ENCODE data around the gene ELL2.

ELL2 gene

DNA sequence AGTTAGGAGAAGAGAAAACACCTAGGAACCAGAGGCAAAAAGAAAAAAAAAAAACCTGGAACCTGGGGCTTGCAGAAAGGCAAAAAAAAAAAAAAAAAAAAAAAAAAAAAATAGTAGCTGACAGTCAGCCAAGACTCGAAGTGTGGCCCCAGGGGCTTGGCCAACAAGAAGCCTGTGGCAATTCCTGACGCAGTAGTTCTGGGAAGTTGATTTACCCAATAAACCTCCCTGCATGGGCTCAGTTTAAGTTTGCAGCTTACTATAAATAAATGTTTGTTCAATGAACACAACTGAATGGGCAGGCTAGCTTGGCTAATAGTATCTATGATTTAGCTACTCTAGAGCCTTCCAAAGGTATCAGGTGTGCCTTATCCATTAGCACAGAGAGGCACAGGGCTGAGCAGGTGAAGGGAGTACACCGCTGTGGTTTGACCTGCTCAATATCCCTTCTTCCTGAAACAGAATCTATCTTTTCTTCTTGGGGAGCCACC lies 117.9 kb downstream of the ELL2 start:
- DNase-seq (ENCODE audit: low read depth): peak; percentile 59
- TF ChIP-seq, protein P1, sequence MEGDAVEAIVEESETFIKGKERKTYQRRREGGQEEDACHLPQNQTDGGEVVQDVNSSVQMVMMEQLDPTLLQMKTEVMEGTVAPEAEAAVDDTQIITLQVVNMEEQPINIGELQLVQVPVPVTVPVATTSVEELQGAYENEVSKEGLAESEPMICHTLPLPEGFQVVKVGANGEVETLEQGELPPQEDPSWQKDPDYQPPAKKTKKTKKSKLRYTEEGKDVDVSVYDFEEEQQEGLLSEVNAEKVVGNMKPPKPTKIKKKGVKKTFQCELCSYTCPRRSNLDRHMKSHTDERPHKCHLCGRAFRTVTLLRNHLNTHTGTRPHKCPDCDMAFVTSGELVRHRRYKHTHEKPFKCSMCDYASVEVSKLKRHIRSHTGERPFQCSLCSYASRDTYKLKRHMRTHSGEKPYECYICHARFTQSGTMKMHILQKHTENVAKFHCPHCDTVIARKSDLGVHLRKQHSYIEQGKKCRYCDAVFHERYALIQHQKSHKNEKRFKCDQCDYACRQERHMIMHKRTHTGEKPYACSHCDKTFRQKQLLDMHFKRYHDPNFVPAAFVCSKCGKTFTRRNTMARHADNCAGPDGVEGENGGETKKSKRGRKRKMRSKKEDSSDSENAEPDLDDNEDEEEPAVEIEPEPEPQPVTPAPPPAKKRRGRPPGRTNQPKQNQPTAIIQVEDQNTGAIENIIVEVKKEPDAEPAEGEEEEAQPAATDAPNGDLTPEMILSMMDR (conservative IDR thresholded peaks at IDR 0.05; ENCODE audit: low read length): no peak
- H3K4me3 ChIP-seq (ENCODE audit: low read length): no peak overlapping the region

DNA sequence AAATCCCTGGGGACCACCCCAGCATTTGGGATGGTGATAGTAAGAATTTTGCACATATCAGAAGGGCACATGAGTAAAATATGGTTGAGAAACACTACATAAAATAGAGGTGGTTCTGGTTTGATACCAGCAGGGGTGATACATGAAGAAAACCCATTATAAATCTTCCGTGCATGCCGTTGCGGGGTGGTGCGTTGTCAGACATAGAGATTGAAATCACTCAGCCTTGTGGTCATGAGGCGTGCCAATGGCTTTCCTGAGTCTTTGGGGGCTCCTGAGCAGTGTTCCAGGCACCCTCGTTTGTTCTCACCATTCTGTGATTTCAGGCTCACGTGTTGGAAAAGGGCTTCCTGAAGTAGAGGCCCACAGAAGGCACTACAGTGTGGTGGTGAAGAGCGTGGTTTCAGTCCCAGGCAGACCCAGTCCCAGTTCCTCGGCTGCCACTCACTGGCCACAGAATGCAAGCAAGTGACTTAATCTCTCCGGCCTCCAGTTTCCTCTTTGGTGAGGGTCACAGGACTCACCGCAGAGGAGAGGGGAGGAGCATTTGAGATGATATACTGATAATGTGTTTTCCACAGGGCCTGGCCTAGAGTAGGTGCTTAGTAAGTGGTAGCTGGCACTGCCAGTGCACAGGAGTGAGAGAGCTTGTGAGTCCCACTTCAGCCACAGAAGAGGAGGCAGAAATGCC lies 118.7 kb downstream of the ELL2 start:
- no peak overlapping the region for H3K4me3 ChIP-seq (ENCODE audit: low read length)
- TF ChIP-seq, protein P1 (conservative IDR thresholded peaks at IDR 0.05; ENCODE audit: low read length): 0 out of 2 replicates have a peak, but pooled peaks have one; percentile 4
- peak; percentile 43 for DNase-seq (ENCODE audit: low read depth)

DNA sequence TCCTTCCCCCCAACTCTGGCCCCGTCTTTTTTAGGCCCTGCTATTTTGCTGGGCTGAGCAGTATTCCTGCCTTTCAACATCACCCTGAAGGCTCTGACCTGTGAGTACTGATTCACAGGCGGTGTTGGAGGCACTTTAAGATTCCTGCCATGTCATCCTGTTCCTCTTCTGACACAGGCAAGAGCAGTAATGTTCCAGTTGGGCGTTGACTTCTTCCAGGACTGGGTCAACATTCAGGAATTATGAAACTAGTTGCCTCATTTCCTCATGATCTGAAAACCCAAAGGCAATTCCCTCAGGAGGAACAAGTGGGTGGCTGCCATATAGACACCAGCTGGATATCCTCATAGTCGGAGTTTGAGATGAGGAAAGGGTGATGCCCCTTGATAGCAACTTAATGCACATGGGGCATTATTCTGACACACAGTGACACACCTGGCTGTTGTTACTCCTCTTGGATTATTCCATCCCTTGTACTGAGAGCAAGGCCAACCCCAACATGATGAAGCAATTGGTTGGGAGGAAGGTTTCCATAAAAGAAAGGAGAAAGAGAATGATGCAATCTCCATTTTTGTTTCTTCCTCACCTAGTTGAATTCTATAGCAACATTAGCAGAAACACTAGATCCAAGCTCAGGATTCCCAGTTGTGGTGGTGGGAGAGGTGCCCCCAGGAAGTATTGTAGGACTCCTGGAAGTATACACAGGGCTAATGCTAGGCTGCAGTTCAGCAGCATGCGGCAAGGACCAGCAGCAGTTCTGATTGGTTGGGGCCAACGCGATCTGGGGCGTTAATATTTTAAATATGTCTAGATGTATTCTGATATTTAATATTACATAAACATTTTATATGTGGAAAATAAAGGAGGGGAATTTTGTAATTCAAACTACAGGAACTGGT lies 119.5 kb downstream of the ELL2 start:
- TF ChIP-seq, protein P1 (conservative IDR thresholded peaks at IDR 0.05; ENCODE audit: low read length): no peak
- peak; percentile 89 for DNase-seq (ENCODE audit: low read depth)
- H3K4me3 ChIP-seq (ENCODE audit: low read length): no peak overlapping the region

DNA sequence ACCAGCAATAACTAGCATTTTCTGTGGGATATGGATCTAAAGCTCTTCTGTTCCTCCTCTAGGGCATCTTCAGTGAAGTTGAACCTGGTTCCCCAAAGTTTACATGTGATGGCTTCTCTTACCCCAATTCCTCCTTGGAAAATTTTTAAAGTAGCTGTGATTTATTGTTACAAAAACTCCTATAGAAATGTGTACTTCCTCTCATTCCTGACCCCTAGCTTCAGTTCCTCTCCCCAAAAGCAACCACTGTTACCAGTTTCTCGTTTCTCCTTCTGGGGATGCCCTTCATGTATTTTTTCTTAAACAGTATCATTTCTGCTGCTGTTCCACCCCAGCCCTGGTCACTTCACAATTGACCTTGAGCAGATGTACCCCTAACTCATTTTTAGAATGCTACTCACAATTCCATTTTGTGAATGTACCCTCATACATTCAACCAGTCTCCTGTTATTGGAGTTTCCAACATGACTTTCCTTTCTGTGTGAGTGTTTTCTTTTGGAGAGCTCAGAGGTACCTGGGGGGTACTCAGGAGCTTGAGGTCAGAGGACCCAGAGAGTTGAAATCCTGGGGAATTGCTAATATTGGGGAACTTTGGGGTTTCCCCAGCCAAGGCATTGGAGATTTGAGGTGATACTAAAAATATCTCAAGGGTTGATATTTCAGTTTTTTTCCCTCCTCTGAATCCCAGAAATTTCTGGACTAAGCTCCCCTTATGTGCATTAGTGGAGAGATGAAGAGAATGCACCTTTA lies 120.5 kb downstream of the ELL2 start:
- TF ChIP-seq, protein P1 (conservative IDR thresholded peaks at IDR 0.05; ENCODE audit: low read length): no peak
- H3K4me3 ChIP-seq (ENCODE audit: low read length): no peak overlapping the region
- DNase-seq (ENCODE audit: low read depth): no peak

DNA sequence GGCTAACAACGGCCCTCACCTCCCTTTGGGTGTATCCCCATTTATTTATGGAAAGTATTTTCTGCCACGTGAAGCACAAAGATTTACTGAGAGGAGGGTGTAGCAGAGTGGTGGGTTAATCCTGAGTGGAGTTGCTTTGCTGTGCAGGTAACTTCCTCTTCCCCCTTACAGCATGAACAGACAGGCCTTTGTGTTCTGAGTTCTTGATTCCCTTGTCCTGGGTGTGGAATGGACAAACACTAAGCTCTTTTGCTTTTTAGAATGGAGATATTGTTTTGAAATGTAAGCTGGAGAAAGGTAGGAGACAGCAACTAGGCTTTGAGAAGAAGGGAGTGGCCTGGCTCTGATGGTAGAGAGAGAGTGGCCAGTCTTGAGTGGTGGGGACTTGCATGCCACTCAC lies 122.0 kb downstream of the ELL2 start:
- TF ChIP-seq, protein P1 (conservative IDR thresholded peaks at IDR 0.05; ENCODE audit: low read length): no peak
- DNase-seq (ENCODE audit: low read depth): no peak
- no peak overlapping the region for H3K4me3 ChIP-seq (ENCODE audit: low read length)

DNA sequence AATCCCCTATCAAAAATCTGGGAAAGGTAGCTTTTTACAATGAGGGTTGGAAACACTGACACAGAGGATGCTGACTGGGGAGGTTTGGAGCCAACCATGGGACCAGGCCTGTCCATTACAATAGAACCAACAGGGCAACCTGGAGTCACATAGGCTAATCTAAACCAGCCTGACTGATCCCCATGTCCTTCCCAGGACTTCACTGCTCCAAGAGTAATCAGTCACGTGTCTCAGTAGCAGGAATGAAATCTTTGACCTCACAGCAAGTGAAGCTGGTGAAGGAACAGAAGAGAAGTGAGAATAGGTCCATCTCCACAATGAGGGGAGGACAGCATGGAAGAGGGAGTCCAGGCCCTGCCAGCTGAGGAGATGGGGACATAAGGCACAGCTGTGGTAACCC lies 123.1 kb downstream of the ELL2 start:
- no peak for DNase-seq (ENCODE audit: low read depth)
- TF ChIP-seq, protein P1 (conservative IDR thresholded peaks at IDR 0.05; ENCODE audit: low read length): no peak
- H3K4me3 ChIP-seq (ENCODE audit: low read length): no peak overlapping the region
